ENCODE results near the gene DDIT4.
"Not testable (repeated sequence)": the region's sequence is repeated elsewhere in the genome, so short reads cannot be mapped to it uniquely, and the experiment has no call there.

Gene DDIT4

DNA sequence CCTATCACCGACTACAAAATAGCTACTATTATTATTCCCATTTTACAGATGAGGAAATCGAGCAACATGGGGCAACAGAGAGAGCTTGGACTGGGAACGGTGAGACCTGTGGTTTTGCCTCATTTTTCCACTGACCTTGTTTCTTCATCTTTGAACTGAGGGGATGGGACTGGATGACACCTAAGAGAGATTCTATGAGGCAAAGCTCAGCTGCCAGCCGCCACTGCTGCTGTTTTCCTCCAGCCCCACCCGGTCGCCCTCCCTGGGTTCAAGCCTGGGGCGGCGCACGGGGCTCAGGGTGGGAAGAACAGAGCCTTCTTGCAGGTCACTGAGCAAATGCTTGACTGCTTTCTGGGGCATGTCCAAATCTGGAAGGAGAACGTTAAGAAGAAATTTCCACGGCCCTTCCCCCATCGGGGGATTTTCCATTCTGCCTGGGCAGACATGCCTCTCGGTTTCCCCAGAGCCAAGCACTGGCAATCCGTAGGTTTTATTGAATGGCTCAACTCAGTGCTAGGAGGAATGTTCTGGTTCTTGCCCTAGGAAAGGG, 12.3 kb downstream of the DDIT4 start:
- no peaks in the 10 kb centered on the region for H3K27me3 ChIP-seq (ENCODE audit: control insufficient read depth in 1 of 2, insufficient read depth in 2 of 2, low read length in 2 of 2)
- no peak overlapping the region for H3K27ac ChIP-seq (ENCODE audit: low read depth, low read length)
- no peaks in the 10 kb centered on the region for H3K9me3 ChIP-seq (ENCODE audit: low read length)
- peaks cover 5% of the 10 kb centered on the region for H3K4me1 ChIP-seq (ENCODE audit: insufficient read depth, low read length)
- no peaks in the 10 kb centered on the region for H3K36me3 ChIP-seq (ENCODE audit: insufficient read depth, low read length)
- H3K4me3 ChIP-seq (ENCODE audit: low read depth in 1 of 2, low read length in 2 of 2) = no peak overlapping the region
- no peak overlapping the region for H3K9ac ChIP-seq (ENCODE audit: low read length)

DNA sequence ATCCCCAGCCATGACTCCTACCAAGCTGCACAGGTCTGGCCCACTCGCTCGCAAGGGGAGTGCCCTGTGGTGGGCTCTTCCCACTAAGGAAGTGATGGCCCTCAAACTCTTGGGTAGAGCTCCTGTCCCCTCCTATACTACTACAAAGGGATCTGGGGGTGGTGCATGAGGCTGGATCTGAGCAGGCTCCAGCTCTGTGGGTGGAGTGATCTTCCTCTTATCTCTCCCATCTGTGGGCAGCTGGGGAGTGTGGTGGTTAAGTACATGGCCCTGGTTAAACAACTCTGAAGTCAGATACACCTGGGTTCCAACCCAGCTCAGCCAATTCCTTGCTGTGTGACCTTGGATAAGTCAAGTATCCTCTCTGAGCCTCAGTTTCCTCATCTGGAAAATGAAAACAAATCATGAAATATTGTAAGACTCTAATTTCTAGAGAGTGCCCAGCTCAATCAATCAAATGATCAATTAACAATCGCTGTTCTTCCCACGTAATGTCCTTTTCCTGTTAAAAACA, 17.4 kb downstream of the DDIT4 start:
- Histone ChIP-seq H3K4me1 (ENCODE audit: insufficient read depth, low read length) (peaks cover 5% of the 10 kb centered on the region), H3K36me3 (ENCODE audit: insufficient read depth, low read length) (no peaks in the 10 kb centered on the region), H3K9me3 (ENCODE audit: low read length) (no peaks in the 10 kb centered on the region), H3K4me3 (ENCODE audit: low read depth in 1 of 2, low read length in 2 of 2) (no peak overlapping the region), H3K27ac (ENCODE audit: low read depth, low read length) (no peak overlapping the region), H3K27me3 (ENCODE audit: control insufficient read depth in 1 of 2, insufficient read depth in 2 of 2, low read length in 2 of 2) (no peaks in the 10 kb centered on the region), H3K9ac (ENCODE audit: low read length) (no peak overlapping the region)

DNA sequence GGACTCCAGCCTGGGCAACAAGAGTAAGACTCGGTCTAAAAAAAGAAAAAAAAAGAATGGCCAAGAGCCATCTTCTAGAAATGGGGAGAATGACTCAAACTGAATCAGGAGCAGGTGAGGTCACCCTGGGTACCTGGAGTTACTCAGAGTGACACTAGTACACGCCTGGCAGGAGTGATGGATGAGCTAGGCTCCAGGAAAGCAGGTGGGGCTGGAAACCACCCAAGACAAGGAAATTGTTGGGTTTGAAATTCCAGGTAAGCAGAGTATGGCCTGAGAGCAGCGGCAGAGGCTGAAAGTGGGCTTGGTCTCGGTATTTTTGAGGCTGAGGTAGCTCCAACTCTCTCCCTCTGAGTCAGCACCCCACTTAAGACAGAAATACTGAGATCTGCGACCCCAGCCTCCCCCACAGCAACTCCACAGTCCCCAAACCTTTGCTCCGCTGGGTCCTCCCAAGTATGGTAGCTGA, 18.5 kb downstream of the DDIT4 start:
- H3K4me3 ChIP-seq (ENCODE audit: low read depth in 1 of 2, low read length in 2 of 2) = no peak overlapping the region
- H3K4me1 ChIP-seq (ENCODE audit: insufficient read depth, low read length) = no peaks in the 10 kb centered on the region
- no peak overlapping the region for H3K9ac ChIP-seq (ENCODE audit: low read length)
- no peaks in the 10 kb centered on the region for H3K9me3 ChIP-seq (ENCODE audit: low read length)
- H3K36me3 ChIP-seq (ENCODE audit: insufficient read depth, low read length) = no peaks in the 10 kb centered on the region
- no peaks in the 10 kb centered on the region for H3K27me3 ChIP-seq (ENCODE audit: control insufficient read depth in 1 of 2, insufficient read depth in 2 of 2, low read length in 2 of 2)
- H3K27ac ChIP-seq (ENCODE audit: low read depth, low read length) = no peak overlapping the region

DNA sequence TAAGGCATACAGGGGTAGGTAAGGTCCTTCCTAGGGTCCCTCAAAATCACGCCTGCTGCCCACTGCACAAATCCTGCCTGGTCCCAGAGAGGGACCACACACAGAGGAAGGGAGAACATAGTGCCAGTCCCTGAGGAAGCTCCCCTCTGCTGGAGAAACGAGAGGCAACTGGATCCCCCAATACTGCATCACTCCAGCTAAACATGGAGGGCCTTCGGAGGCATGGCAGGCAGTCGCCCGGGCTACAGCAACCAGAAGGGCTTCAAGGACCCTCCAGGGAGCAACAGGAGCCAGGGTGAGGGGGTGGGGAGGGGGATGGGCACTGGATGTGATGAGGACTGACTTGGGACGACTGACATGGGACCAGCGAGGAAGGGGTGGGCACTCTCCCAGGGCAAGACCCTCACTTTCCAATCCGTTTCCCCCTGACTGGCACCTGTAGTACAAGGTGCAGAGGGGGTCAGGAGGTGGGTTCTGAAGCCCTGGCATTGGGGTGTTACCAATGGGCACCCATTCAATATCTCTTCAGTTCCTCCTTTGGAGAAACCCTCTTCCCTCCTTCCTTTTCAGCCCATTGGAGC, 21.7 kb downstream of the DDIT4 start:
- no peak overlapping the region for H3K27ac ChIP-seq (ENCODE audit: low read depth, low read length)
- no peaks in the 10 kb centered on the region for H3K27me3 ChIP-seq (ENCODE audit: control insufficient read depth in 1 of 2, insufficient read depth in 2 of 2, low read length in 2 of 2)
- H3K9ac ChIP-seq (ENCODE audit: low read length) = no peak overlapping the region
- no peak overlapping the region for H3K4me3 ChIP-seq (ENCODE audit: low read depth in 1 of 2, low read length in 2 of 2)
- H3K9me3 ChIP-seq (ENCODE audit: low read length) = no peaks in the 10 kb centered on the region
- peaks cover 6% of the 10 kb centered on the region for H3K4me1 ChIP-seq (ENCODE audit: insufficient read depth, low read length)
- H3K36me3 ChIP-seq (ENCODE audit: insufficient read depth, low read length) = no peaks in the 10 kb centered on the region

DNA sequence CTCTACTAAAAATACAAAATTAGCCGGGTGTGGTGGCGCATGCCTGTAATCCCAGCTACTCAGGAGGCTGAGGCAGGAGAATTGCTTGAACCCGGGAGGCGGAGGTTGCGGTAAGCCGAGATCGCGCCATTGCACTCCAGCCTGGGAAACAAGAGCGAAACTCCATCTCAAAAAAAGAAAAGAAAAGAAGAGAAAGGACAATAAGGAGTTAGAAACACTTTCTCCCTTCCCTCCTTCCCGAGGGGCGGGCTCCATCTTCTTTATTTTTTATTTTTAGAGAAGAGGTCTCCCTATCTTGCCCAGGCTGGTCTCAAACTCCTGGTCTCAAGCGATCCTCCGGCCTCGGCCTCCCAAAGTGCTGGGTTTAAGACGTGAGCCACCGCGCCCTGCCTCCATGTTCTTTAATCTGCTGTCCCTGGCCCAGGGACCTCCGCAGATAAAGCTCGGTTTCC, 23.1 kb downstream of the DDIT4 start:
- H3K4me1 ChIP-seq (ENCODE audit: insufficient read depth, low read length); H3K9me3 ChIP-seq (ENCODE audit: low read length); H3K27me3 ChIP-seq (ENCODE audit: control insufficient read depth in 1 of 2, insufficient read depth in 2 of 2, low read length in 2 of 2); H3K36me3 ChIP-seq (ENCODE audit: insufficient read depth, low read length): not testable (repeated sequence)
- Histone ChIP-seq H3K4me3 (ENCODE audit: low read depth in 1 of 2, low read length in 2 of 2) (peak overlapping the region; percentile 68 to 98), H3K9ac (ENCODE audit: low read length) (peak overlapping the region; percentile 66), H3K27ac (ENCODE audit: low read depth, low read length) (peak overlapping the region; percentile 99)

DNA sequence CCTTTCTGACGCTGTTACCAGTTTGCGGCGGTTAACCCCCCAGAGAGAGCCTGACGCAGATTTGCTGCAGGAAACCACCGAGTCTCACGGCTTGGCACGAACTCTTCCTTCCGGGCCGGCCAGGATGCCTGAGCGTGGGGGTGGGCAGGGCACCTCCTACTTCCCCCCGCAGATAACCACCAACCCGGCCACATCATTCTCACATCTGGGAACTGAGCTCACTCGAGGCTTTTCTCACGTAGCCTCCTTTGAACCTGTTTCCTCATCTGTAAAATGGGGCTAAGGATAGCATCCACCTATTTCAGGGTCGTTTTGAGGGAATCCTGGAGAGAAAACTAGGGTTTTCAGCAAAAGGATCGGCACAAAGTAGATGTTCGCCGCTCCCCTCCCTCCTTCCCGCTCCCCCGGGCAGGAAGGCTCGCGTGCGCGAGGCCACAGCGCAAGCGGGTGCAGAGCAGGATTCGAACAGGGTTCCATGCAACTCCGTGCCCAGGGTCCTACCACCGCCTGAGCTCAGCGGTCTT, 23.6 kb downstream of the DDIT4 start:
- Histone ChIP-seq H3K4me3 (ENCODE audit: low read depth in 1 of 2, low read length in 2 of 2) (peak overlapping the region; percentile 68 to 98), H3K27ac (ENCODE audit: low read depth, low read length) (peak overlapping the region; percentile 99), H3K4me1 (ENCODE audit: insufficient read depth, low read length) (peaks cover 6% of the 10 kb centered on the region), H3K9ac (ENCODE audit: low read length) (peak overlapping the region; percentile 66), H3K9me3 (ENCODE audit: low read length) (no peaks in the 10 kb centered on the region), H3K36me3 (ENCODE audit: insufficient read depth, low read length) (no peaks in the 10 kb centered on the region), H3K27me3 (ENCODE audit: control insufficient read depth in 1 of 2, insufficient read depth in 2 of 2, low read length in 2 of 2) (no peaks in the 10 kb centered on the region)

DNA sequence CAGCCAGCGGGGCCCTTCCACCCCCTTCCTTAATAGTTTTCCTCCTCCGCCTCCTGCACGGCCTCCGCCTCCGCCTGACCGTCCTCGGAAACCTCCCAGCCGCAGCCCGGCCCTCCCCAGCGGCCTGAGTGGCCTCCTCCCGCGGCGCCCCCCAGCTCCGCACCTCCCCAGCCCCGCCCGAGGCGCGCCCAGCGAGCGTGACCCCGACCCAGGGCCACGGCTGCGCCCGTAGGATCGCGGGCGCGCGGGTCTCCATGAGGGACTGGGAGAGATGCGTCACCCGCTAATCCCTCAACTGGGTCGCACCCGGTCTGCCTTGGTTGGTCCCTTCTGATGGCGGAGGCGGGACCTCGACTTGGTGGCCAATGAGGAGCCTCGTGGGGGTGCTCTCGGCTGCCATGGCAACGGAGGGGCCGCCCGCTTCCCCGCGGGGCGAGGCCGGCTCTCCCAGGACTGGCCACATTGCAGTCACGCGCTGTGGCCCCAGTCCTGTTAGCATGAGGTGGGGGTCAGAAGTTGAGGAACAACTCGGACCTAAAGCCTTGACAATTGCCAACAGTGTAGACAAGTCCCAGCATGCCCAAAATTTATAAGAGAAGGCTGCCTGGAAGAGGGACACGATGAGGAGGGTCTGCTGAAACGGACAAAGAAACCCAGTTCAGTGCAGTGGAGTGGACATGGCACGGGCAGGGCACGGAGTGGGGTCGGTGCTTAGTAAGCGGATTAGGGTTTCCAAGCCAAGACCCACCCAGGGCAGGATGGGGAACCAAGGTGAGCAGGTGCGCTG, 24.3 kb downstream of the DDIT4 start:
- no peaks in the 10 kb centered on the region for H3K9me3 ChIP-seq (ENCODE audit: low read length)
- peak overlapping the region; percentile 99 for H3K27ac ChIP-seq (ENCODE audit: low read depth, low read length)
- H3K27me3 ChIP-seq (ENCODE audit: control insufficient read depth in 1 of 2, insufficient read depth in 2 of 2, low read length in 2 of 2) = no peaks in the 10 kb centered on the region
- peak overlapping the region; percentile 68 to 98 for H3K4me3 ChIP-seq (ENCODE audit: low read depth in 1 of 2, low read length in 2 of 2)
- H3K9ac ChIP-seq (ENCODE audit: low read length) = peak overlapping the region; percentile 66
- H3K4me1 ChIP-seq (ENCODE audit: insufficient read depth, low read length) = peaks cover 6% of the 10 kb centered on the region
- no peaks in the 10 kb centered on the region for H3K36me3 ChIP-seq (ENCODE audit: insufficient read depth, low read length)

DNA sequence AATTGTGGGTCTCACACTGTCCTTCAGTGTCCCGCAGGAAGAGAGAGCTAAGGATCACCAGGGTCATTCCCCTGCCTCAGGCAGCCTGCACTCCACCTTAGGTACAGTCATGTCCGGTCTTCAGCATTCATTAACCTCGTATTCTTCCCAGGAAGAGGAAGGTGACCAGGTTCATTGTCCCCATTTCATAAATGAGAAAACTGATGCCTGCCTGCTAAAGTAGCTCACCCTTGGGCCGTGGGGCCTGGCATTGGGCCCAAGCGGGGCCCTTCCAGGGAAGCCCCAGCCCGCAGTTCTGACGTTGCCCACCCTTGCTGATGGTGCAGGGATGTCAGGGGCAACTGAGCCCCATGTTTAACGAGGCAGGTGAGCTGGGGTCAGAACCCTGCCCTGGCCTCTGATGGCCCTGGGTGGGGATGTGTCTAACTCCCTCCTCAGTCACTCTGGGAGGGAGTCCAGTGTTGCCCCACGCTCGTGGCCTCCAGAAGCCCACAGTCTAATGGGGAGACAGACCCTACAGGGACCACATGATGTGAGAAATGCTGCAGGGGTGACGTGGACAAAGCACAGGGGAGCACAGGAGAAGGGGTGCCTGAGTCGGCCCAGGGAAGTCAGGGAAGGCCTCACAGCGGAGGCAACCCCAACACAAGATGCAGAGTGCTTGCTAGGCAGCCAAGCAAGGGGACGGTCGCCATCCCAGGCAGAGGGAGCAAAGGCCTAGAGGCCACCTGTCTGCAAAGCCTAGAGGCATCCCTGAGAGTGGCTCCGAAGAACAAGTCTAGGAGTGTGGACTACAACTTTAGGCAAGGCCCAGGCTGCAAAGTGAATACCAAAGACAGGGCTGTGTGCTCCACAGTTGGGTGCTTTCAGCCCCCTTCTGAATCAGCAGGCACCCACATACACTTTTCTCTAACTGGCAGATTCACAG, 25.1 kb downstream of the DDIT4 start:
- Histone ChIP-seq H3K4me3 (ENCODE audit: low read depth in 1 of 2, low read length in 2 of 2) (no peak overlapping the region), H3K9ac (ENCODE audit: low read length) (peak overlapping the region; percentile 66)

DNA sequence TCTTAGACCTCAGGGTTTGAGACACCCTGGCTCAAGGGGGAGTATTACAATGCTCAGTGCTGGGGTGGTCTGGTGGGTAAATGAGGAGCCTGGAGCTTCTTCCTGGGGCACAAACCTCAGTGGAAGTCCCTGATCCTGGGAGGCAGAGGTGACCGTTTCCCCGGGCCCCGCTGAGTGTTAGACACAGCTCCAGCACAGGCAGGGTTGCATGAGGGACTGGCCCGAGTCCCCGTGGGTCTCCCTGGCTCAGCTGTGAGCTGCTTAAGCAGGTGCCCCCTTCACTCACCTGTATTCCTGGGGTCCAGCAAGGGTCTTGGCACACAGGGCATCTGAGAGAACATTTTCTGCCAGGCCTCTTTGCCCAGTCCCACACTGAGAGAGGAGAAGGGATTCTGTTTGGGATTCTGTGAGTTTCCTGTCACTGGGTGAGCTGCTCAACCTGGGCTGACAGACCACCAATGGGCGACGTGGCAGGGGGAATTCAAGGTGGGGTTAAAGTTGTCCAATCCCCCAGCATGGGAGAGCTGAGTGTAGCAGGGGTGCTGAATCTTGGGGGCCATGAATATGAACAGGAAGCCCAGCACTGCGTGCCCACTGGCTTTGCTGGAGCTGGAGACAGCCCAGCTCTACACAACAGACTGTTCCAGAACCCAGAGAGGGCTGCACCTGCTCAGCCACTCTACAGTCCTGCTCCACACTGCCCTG, 29.9 kb downstream of the DDIT4 start:
- H3K27ac ChIP-seq (ENCODE audit: low read depth, low read length) = no peak overlapping the region
- no peaks in the 10 kb centered on the region for H3K9me3 ChIP-seq (ENCODE audit: low read length)

More for the DNA sequence above, 25.1 kb downstream of the DDIT4 start:
- Histone ChIP-seq H3K4me1 (ENCODE audit: insufficient read depth, low read length) (peaks cover 6% of the 10 kb centered on the region), H3K27ac (ENCODE audit: low read depth, low read length) (peak overlapping the region; percentile 99), H3K9me3 (ENCODE audit: low read length) (no peaks in the 10 kb centered on the region), H3K27me3 (ENCODE audit: control insufficient read depth in 1 of 2, insufficient read depth in 2 of 2, low read length in 2 of 2) (no peaks in the 10 kb centered on the region), H3K36me3 (ENCODE audit: insufficient read depth, low read length) (no peaks in the 10 kb centered on the region)

DNA sequence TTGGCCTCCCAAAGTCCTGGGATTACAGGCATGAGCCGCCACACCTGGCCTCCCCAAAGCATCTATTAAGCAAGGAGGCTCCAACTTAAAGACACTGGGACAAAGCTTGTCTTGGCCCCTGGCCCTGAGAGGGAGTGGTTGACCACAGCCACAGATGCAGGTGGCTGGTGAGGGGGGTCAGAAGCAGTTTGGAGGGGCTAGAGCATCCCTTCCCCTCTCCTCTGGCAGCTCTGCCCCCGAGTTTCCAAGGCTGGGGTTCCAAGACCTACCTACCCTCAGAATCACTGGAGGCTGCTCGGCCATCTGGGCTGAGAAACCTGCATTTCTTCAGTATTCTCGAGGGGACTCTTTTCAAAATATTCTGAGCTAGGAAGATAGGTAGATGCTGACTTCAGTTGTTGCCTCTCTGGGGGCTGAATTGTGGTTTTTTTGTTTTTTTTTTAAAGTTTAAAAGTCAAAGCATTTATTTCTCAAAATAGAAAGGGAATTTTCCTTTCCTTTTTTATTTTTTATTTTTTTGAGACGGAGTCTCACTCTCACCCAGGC, 32.6 kb downstream of the DDIT4 start:
- no peaks in the 10 kb centered on the region for H3K36me3 ChIP-seq (ENCODE audit: insufficient read depth, low read length)
- H3K27ac ChIP-seq (ENCODE audit: low read depth, low read length) = no peak overlapping the region
- H3K27me3 ChIP-seq (ENCODE audit: control insufficient read depth in 1 of 2, insufficient read depth in 2 of 2, low read length in 2 of 2) = no peaks in the 10 kb centered on the region
- H3K4me1 ChIP-seq (ENCODE audit: insufficient read depth, low read length) = peaks cover 4% of the 10 kb centered on the region
- H3K4me3 ChIP-seq (ENCODE audit: low read depth in 1 of 2, low read length in 2 of 2) = no peak overlapping the region
- H3K9me3 ChIP-seq (ENCODE audit: low read length) = no peaks in the 10 kb centered on the region
- no peak overlapping the region for H3K9ac ChIP-seq (ENCODE audit: low read length)

More for the DNA sequence above, 29.9 kb downstream of the DDIT4 start:
- H3K9ac ChIP-seq (ENCODE audit: low read length) = no peak overlapping the region
- H3K36me3 ChIP-seq (ENCODE audit: insufficient read depth, low read length) = no peaks in the 10 kb centered on the region
- no peaks in the 10 kb centered on the region for H3K27me3 ChIP-seq (ENCODE audit: control insufficient read depth in 1 of 2, insufficient read depth in 2 of 2, low read length in 2 of 2)
- no peaks in the 10 kb centered on the region for H3K4me1 ChIP-seq (ENCODE audit: insufficient read depth, low read length)
- H3K4me3 ChIP-seq (ENCODE audit: low read depth in 1 of 2, low read length in 2 of 2) = no peak overlapping the region

All from muscle layer of colon (tissue), 2 donors.